ENCODE data around the gene SLC19A1. TPM values are rescaled to one million over a fixed set of nuclear protein-coding genes. Genes with fewer than 3 reads are reported as not detected.

SLC19A1 gene
- total RNA-seq, 1 experiment from 2014 or later = 25.5 TPM

GRCh38 chr21:45480701-45481500 is 61.3 kb downstream of the SLC19A1 start:
- DNase-seq (ENCODE audit: low read depth) = no peak
- in situ Hi-C loops (cut with HindIII; ENCODE audit: low pct_unique_long_range_greater_than_20kb, low sequenced_read_pairs) = no loop called here

GRCh38 chr21:45479691-45480675 is 62.3 kb downstream of the SLC19A1 start:
- in situ Hi-C loops (cut with HindIII; ENCODE audit: low pct_unique_long_range_greater_than_20kb, low sequenced_read_pairs) = no loop called here
- DNase-seq (ENCODE audit: low read depth) = no peak

- no peak for DNase-seq (ENCODE audit: low read depth)
- in situ Hi-C loops (cut with HindIII; ENCODE audit: low pct_unique_long_range_greater_than_20kb, low sequenced_read_pairs) = no loop called here
Observed at GRCh38 chr21:45478816-45479669, 63.2 kb downstream of the SLC19A1 start.

- in situ Hi-C loops (cut with HindIII; ENCODE audit: low pct_unique_long_range_greater_than_20kb, low sequenced_read_pairs) = no loop called here
- DNase-seq (ENCODE audit: low read depth) = no peak
Observed at GRCh38 chr21:45478115-45478801, 64.0 kb downstream of the SLC19A1 start.

GRCh38 chr21:45477176-45478114 is 64.8 kb downstream of the SLC19A1 start:
- in situ Hi-C loops (cut with HindIII; ENCODE audit: low pct_unique_long_range_greater_than_20kb, low sequenced_read_pairs) = no loop called here
- DNase-seq (ENCODE audit: low read depth) = no peak

GRCh38 chr21:45476582-45476981 is 65.7 kb downstream of the SLC19A1 start:
- in situ Hi-C loops (cut with HindIII; ENCODE audit: low pct_unique_long_range_greater_than_20kb, low sequenced_read_pairs) = no loop called here

GRCh38 chr21:45475797-45476570 is 66.3 kb downstream of the SLC19A1 start:
- in situ Hi-C loops (cut with HindIII; ENCODE audit: low pct_unique_long_range_greater_than_20kb, low sequenced_read_pairs) = no loop called here
- no peak for DNase-seq (ENCODE audit: low read depth)

More at GRCh38 chr21:45476582-45476981, 65.7 kb downstream of the SLC19A1 start:
- no peak for DNase-seq (ENCODE audit: low read depth)

- in situ Hi-C loops (cut with HindIII; ENCODE audit: low pct_unique_long_range_greater_than_20kb, low sequenced_read_pairs) = no loop called here
- DNase-seq (ENCODE audit: low read depth) = no peak
Observed at GRCh38 chr21:45475004-45475685, 67.1 kb downstream of the SLC19A1 start.

GRCh38 chr21:45474323-45474950 is 67.8 kb downstream of the SLC19A1 start:
- in situ Hi-C loops (cut with HindIII; ENCODE audit: low pct_unique_long_range_greater_than_20kb, low sequenced_read_pairs) = no loop called here
- DNase-seq (ENCODE audit: low read depth) = no peak

GRCh38 chr21:45473496-45474322 is 68.5 kb downstream of the SLC19A1 start:
- in situ Hi-C loops (cut with HindIII; ENCODE audit: low pct_unique_long_range_greater_than_20kb, low sequenced_read_pairs) = no loop called here
- no peak for DNase-seq (ENCODE audit: low read depth)

GRCh38 chr21:45472445-45473365 is 69.5 kb downstream of the SLC19A1 start:
- in situ Hi-C loops (cut with HindIII; ENCODE audit: low pct_unique_long_range_greater_than_20kb, low sequenced_read_pairs) = no loop called here
- DNase-seq (ENCODE audit: low read depth) = no peak

GRCh38 chr21:45471525-45472221 is 70.6 kb downstream of the SLC19A1 start:
- no peak for DNase-seq (ENCODE audit: low read depth)

More at GRCh38 chr21:45471525-45472221, 70.6 kb downstream of the SLC19A1 start:
- in situ Hi-C loops (cut with HindIII; ENCODE audit: low pct_unique_long_range_greater_than_20kb, low sequenced_read_pairs) = no loop called here

Measured in Caki2 (cell line).